BJ (cell line): ENCODE data around the gene DLGAP1. TPM values are rescaled to one million over a fixed set of nuclear protein-coding genes. Genes with fewer than 3 reads are reported as not detected.

Experiments
- CTCF ChIA-PET: fragments of 350-600 bp; formaldehyde crosslinking; extraction: SDS; loops from one replicate; lab custom pipeline; 2021; ENCODE audit warnings: antibody characterized with exemption, inconsistent platforms; lab: Yijun Ruan, JAX
- POLR2A ChIA-PET: fragments of 300-600 bp; sonication (Branson Sonifier 250); formaldehyde crosslinking; extraction: SDS; loops from one replicate; lab custom pipeline; 2021; ENCODE audit warnings: antibody characterized with exemption; lab: Charles Lee
- DNase-seq: peaks from one replicate; pipeline ENCODE4 v3.0.0-alpha.2; 2011; ENCODE audit warnings: low read depth
- H3K27me3 ChIP-seq: 2 replicates; pipeline ENCODE4 v1.6.0; 2011; ENCODE audit warnings: low read length; ENCODE audit not compliant: control insufficient read depth, insufficient read depth
- H3K36me3 ChIP-seq: 2 replicates; pipeline ENCODE4 v1.5.1; 2011; ENCODE audit warnings: low read length; ENCODE audit not compliant: control insufficient read depth, insufficient read depth
- H3K4me3 ChIP-seq: 2 replicates; pipeline ENCODE4 v1.5.1; 2011; ENCODE audit warnings: low read depth, mild to moderate bottlenecking, control low read depth, low read length
- polyA plus RNA-seq: library from polyadenylated mRNA; depleted of rRNA; stranded (reverse); fragments of >200 nt; gene quantifications from 2 replicates; pipeline ENCODE4 v1.2.3, GENCODE V29; 2011
- TF ChIP-seq, protein P1 (sequence below): IDR thresholded peaks from 2 replicates; pipeline ENCODE4 v1.5.1; 2011; ENCODE audit warnings: low read depth, mild to moderate bottlenecking, control low read depth, inconsistent platforms, low read length, moderate library complexity; ENCODE audit not compliant: insufficient read depth

DLGAP1 gene
- polyA plus RNA-seq, 1 experiment = 0.02 TPM

DNA sequence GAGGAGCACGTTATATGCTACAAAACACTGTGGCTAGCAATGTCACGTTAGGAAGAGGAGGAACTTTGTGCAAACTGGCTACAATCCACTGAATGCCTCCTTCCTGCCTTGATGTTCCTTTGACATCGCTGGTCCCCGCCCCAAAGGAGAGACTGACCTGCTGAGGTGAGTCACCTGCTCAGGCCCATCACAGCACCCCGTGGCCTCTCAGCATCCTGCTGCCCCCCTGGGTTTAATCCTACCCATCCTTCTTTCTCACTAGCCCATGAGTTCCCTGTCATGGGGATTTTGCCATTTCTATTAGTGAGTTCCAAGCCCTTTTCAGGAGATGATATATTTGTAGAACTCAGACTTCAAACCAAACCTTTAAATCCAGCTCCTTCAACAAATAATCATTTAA is 16.2 kb downstream of the DLGAP1 start:
- CTCF ChIA-PET = no interaction called here
- POLR2A ChIA-PET = no interaction called here
- Histone ChIP-seq H3K4me3 (no peak overlapping the region), H3K27me3 (no peaks in the 10 kb centered on the region), H3K36me3 (no peaks in the 10 kb centered on the region)
- TF ChIP-seq, protein P1, sequence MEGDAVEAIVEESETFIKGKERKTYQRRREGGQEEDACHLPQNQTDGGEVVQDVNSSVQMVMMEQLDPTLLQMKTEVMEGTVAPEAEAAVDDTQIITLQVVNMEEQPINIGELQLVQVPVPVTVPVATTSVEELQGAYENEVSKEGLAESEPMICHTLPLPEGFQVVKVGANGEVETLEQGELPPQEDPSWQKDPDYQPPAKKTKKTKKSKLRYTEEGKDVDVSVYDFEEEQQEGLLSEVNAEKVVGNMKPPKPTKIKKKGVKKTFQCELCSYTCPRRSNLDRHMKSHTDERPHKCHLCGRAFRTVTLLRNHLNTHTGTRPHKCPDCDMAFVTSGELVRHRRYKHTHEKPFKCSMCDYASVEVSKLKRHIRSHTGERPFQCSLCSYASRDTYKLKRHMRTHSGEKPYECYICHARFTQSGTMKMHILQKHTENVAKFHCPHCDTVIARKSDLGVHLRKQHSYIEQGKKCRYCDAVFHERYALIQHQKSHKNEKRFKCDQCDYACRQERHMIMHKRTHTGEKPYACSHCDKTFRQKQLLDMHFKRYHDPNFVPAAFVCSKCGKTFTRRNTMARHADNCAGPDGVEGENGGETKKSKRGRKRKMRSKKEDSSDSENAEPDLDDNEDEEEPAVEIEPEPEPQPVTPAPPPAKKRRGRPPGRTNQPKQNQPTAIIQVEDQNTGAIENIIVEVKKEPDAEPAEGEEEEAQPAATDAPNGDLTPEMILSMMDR = no peak
- no peak for DNase-seq

GRCh38 chr18:4433717-4434116 is 21.4 kb downstream of the DLGAP1 start:
- no peak for DNase-seq

DNA sequence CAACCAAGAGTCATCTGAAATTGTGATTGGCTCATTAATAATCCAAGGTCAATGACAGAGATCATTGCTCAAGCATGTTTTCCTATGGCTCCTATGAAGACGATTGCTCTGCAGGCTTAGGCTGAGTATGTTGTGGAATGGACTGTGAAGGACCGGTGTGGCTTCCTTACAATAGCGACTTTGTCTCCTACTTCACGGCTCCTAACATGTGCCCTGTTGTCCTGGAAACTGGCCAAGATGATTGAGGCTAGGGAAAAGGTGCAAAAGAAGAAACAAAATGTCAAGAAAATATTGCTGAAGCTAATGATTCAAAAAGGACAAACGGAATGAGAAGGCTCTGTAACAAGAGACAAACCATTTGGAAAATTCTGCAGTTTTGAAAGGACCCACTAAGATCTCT is 24.3 kb downstream of the DLGAP1 start:
- Histone ChIP-seq H3K27me3 (no peaks in the 10 kb centered on the region), H3K36me3 (no peaks in the 10 kb centered on the region), H3K4me3 (no peak overlapping the region)
- POLR2A ChIA-PET = no interaction called here
- no peak for DNase-seq
- CTCF ChIA-PET = no interaction called here
- TF ChIP-seq, protein P1 = no peak

More at GRCh38 chr18:4433717-4434116, 21.4 kb downstream of the DLGAP1 start:
- POLR2A ChIA-PET = no interaction called here
- H3K27me3 ChIP-seq = no peaks in the 10 kb centered on the region
- no peak overlapping the region for H3K4me3 ChIP-seq
- H3K36me3 ChIP-seq = no peaks in the 10 kb centered on the region
- CTCF ChIA-PET = no interaction called here
- TF ChIP-seq, protein P1 = no peak

GRCh38 chr18:4417714-4418113 is 37.4 kb downstream of the DLGAP1 start:
- ChIA-PET POLR2A (no interaction called here), CTCF (no interaction called here)
- no peaks in the 10 kb centered on the region for H3K36me3 ChIP-seq
- no peaks in the 10 kb centered on the region for H3K27me3 ChIP-seq
- H3K4me3 ChIP-seq = no peak overlapping the region
- DNase-seq = no peak
- TF ChIP-seq, protein P1 = no peak

DNA sequence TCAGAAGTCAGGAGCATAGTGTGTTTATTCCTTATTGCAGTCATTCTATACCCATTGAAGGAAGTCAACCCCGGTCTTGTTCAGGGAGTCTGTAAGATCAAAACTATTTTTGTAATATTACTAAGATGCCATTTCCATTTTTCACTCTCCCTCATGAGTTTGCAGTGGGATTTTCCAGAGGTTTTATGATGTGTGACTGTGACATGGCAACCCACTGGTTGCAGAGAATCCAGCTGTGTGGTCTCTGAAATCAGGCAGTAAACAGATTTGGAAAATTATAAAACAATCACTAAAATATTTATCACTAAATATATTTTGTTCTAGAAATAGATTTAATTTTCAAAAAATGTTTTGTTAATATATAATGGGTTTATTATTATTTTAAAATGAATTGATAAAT is 38.1 kb downstream of the DLGAP1 start:
- no peak for DNase-seq
- no peak overlapping the region for H3K4me3 ChIP-seq
- ChIA-PET POLR2A (no interaction called here), CTCF (no interaction called here)
- H3K27me3 ChIP-seq = no peaks in the 10 kb centered on the region
- no peaks in the 10 kb centered on the region for H3K36me3 ChIP-seq
- TF ChIP-seq, protein P1 = no peak
